Small intestine (tissue), 7 donors: ENCODE measurements around the gene SURF2. TPM values are rescaled to one million over a fixed set of nuclear protein-coding genes. Genes with fewer than 3 reads are reported as not detected.
"Not testable (repeated sequence)": the region's sequence is repeated elsewhere in the genome, so short reads cannot be mapped to it uniquely, and the experiment has no call there.

Experiments used
- DNase-seq, 2 donors: peaks; one replicate each; pipeline versions ENCODE4 v3.0.0 to v3.0.0-alpha.2; 2013
- FAIRE-seq: peaks from 2 replicates; lab custom pipeline; 2012; peaks lifted over from hg19 to GRCh38; lab: Jason Lieb, UNC
- H3K27ac ChIP-seq, 3 donors: one replicate each; pipeline ENCODE4 v1.5.1; 2013; ENCODE audit warnings: low read length in 2 of 3, mild to moderate bottlenecking in 2 of 3, control low read depth in 1 of 3, inconsistent platforms in 1 of 3, low read depth in 1 of 3, moderate library complexity in 1 of 3
- H3K27me3 ChIP-seq, 3 donors: one replicate each; pipeline ENCODE4 v1.6.1; 2013; ENCODE audit warnings: low read length in 3 of 3, inconsistent platforms in 1 of 3; ENCODE audit not compliant: control insufficient read depth in 3 of 3, insufficient read depth in 3 of 3
- H3K36me3 ChIP-seq, 3 donors: one replicate each; pipeline ENCODE4 v1.6.1; 2013; ENCODE audit warnings: low read length in 3 of 3, inconsistent platforms in 1 of 3, low read depth in 1 of 3, mild to moderate bottlenecking in 1 of 3, moderate library complexity in 1 of 3; ENCODE audit not compliant: control insufficient read depth in 3 of 3, insufficient read depth in 2 of 3
- H3K4me1 ChIP-seq, 3 donors: one replicate each; pipeline ENCODE4 v1.6.1; 2013; ENCODE audit warnings: low read length in 2 of 3, inconsistent platforms in 1 of 3, low read depth in 1 of 3, mild to moderate bottlenecking in 1 of 3, moderate library complexity in 1 of 3; ENCODE audit not compliant: control insufficient read depth in 3 of 3, insufficient read depth in 2 of 3
- H3K4me3 ChIP-seq, 3 donors: one replicate each; pipeline ENCODE4 v1.5.1; 2013; ENCODE audit warnings: low read length in 3 of 3, control low read depth in 1 of 3, inconsistent platforms in 1 of 3, low read depth in 1 of 3, mild to moderate bottlenecking in 1 of 3, moderate library complexity in 1 of 3
- H3K9me3 ChIP-seq, 2 donors: one replicate each; pipeline ENCODE4 v1.6.1; 2013; ENCODE audit warnings: low read depth in 1 of 2, low read length in 1 of 2; ENCODE audit not compliant: control insufficient read depth in 2 of 2, insufficient read depth in 1 of 2
- WGBS, 3 donors: extraction: QIAGEN DNeasy Blood & Tissue Kit; methylation state at CpG; one replicate each; pipeline ENCODE4 v1.1.7; 2013; 5-methylcytosine and 5-hydroxymethylcytosine counted together
- polyA plus RNA-seq, 4 donors: library from polyadenylated mRNA; stranded (reverse) in 3 of 4; unstranded in 1 of 4; fragments of 200-250 nt in 3 of 4; fragments of 120-200 nt in 1 of 4; gene quantifications; one replicate each; pipeline versions ENCODE4 v1.2.1 to v1.2.3, GENCODE V29; 2013
- donor health status: healthy with polysubstance abuse.
- donor health status: control.
- donor health status: control.
- donor health status: Bipolar disorder and iron deficiency.
- donor health status: healthy.

The SURF2 gene
- polyA plus RNA-seq, 4 donors: 15.3 to 66.0 (median 42.6) TPM

DNA sequence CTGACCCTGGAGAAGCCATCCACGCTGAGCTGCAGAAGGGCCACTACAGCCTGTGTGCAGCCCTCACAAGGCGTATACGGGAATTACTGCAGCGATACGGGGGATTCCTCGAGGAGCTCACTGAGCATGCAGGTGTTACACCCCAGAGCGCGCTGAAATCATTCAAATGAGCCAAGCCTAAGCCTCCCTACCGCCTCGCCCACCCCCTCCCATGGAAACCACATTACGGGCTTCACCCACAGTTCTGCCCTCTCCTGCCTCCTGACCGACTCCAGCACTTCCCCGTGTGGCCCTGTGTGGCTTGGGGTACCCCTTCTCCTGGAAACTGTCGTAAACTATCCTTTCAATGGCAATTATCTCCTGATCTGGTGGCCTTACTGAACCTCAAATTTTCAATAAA, 33.6 kb upstream of the SURF2 start:
- 80 to 87% (median 83%) methylated on average over 13 to 14 of the region's 14 CpGs for WGBS, 3 donors
- no peaks in the 10 kb centered on the region for H3K4me1 ChIP-seq
- H3K27me3 ChIP-seq: no peaks in the 10 kb centered on the region
- peaks cover 0 to 11% of the 10 kb centered on the region in 2 donors for H3K9me3 ChIP-seq
- H3K27ac ChIP-seq: no peak overlapping the region
- no peak overlapping the region for H3K4me3 ChIP-seq
- FAIRE-seq (no peak), DNase-seq (no peak)
- H3K36me3 ChIP-seq: no peaks in the 10 kb centered on the region

DNA sequence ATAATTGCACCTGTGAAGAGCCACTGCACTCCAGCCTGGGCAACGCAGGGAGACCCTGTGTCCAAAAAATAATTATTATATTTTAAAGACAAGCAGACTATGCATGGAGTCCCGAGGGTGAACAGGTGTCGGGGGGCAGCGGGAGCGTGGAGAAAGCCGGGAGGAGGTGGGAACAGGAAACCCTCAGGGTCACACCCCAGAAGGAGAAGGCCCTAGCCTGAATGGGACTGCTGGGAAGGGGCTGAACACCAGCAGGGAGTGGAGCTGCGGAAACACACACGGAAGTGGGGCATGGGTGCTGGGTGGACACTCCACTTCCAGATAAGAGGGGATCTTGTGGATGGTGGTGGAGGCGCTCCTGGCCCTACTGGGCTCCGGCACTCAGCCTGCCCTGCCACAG, 33.1 kb upstream of the SURF2 start:
- Histone ChIP-seq H3K4me1 (no peaks in the 10 kb centered on the region), H3K27me3 (no peaks in the 10 kb centered on the region), H3K4me3 (no peak overlapping the region), H3K9me3 (peaks cover 0 to 16% of the 10 kb centered on the region in 2 donors), H3K36me3 (peaks cover 0 to 2% (median 0%) of the 10 kb centered on the region in 3 donors), H3K27ac (no peak overlapping the region)
- 89 to 91% (median 91%) methylated on average over 10 of the region's 10 CpGs for WGBS, 3 donors
- DNase-seq: no peak
- no peak for FAIRE-seq

DNA sequence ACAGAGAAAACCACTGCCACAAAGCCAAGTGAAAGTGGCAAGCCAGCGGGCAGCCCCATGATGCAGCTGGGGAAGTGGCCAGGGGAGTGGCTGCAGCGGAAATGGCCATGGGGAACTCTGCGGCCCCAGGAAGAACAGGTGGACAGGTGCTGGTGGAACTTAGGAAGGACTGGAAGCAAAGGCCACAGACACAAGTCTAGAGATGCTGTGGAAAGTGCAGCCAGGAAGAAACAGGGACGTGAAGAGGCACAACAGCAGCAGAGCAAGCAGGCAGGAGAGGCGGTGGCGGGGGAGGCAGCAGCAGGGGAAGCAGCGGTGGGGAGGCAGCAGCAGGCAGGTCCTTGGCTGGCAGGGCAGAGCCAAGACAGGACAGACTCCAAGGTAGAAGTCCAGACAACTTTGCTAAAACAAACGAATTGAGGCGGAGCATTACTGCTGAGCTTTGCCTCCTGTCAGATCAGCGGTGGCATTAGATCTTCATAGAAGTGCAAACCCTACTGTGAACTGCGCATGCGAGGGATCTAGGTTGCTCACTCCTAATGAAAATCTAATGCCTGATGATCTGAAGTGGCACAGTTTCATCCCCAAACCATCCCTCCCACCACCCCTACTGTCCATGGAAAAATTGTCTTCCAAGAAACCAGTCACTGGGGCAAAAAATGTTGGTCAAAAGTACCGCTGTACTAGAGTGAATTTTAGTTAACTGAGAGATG, 32.2 kb upstream of the SURF2 start:
- H3K4me3 ChIP-seq: no peak overlapping the region
- H3K4me1 ChIP-seq: no peaks in the 10 kb centered on the region
- DNase-seq: no peak
- no peak overlapping the region for H3K27ac ChIP-seq
- H3K36me3 ChIP-seq: peaks cover 0 to 3% (median 0%) of the 10 kb centered on the region in 3 donors
- peaks cover 0 to 24% of the 10 kb centered on the region in 2 donors for H3K9me3 ChIP-seq
- FAIRE-seq: no peak
- 82 to 85% (median 83%) methylated on average over 13 of the region's 13 CpGs for WGBS, 3 donors
- H3K27me3 ChIP-seq: no peaks in the 10 kb centered on the region

DNA sequence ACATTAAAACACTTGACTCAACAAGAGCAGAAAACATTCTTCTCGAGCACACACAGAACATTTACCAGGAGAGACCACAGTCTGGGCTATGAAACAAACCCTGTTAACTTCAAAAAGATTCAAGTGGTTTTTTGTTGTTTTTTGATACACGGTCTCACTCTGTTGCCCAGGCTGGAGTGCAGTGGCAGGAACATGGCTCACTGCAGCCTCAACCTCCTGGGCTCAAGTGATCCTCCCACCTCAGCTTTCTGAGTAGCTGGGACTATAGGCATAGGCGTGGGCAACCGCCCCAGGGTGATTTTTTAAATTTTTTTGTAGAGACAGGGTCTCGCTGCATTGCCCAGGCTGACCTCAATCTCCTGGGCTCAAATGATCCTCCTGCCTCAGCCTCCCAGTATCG, 29.3 kb upstream of the SURF2 start:
- not testable (repeated sequence) for DNase-seq, H3K4me1 ChIP-seq, H3K4me3 ChIP-seq, FAIRE-seq, H3K27ac ChIP-seq, H3K27me3 ChIP-seq
- H3K36me3 ChIP-seq: peaks cover 9 to 20% (median 10%) of the 10 kb centered on the region in 3 donors
- 90 to 93% (median 91%) methylated on average over 6 of the region's 6 CpGs for WGBS, 3 donors
- peaks cover 0 to 26% of the 10 kb centered on the region in 2 donors for H3K9me3 ChIP-seq

DNA sequence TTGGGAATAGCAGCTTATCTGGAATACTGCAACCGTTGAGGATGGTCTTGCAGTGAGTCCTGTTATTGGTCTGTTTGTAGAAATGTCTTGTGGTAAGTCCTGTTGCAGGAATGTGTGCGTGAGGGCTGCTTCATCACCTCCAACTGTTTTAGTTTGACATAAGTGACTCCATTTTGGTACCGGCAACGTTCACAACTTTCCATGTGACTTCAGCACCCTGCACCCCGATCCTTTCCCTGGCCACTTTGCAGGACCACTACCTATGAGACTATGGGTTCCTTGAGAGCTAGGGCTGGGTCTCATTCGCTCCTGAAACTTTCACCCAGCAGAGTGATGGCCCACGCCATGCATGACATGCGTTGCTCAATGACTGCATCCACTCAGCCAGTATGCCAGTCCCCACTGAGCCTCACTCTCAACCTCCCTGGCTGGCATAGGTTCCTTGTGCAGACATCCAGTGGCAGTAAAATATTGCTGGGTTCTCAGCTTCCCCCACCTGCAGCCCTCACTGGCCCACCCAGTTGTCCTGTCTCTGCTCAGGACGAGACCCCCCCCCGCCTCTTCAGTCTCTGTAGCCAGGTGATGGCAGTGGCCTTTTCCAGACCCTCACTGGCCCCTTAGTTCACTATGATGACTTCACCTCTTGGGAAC, 28.4 kb upstream of the SURF2 start:
- Histone ChIP-seq H3K27ac (no peak overlapping the region), H3K4me1 (peaks cover 0 to under 1% (median 0%) of the 10 kb centered on the region in 3 donors), H3K4me3 (no peak overlapping the region), H3K9me3 (peaks cover 0 to 26% of the 10 kb centered on the region in 2 donors), H3K27me3 (no peaks in the 10 kb centered on the region), H3K36me3 (peaks cover 15 to 29% (median 19%) of the 10 kb centered on the region in 3 donors)
- no peak for FAIRE-seq
- WGBS, 3 donors: 91 to 98% (median 97%) methylated on average over 10 of the region's 10 CpGs
- DNase-seq: no peak

DNA sequence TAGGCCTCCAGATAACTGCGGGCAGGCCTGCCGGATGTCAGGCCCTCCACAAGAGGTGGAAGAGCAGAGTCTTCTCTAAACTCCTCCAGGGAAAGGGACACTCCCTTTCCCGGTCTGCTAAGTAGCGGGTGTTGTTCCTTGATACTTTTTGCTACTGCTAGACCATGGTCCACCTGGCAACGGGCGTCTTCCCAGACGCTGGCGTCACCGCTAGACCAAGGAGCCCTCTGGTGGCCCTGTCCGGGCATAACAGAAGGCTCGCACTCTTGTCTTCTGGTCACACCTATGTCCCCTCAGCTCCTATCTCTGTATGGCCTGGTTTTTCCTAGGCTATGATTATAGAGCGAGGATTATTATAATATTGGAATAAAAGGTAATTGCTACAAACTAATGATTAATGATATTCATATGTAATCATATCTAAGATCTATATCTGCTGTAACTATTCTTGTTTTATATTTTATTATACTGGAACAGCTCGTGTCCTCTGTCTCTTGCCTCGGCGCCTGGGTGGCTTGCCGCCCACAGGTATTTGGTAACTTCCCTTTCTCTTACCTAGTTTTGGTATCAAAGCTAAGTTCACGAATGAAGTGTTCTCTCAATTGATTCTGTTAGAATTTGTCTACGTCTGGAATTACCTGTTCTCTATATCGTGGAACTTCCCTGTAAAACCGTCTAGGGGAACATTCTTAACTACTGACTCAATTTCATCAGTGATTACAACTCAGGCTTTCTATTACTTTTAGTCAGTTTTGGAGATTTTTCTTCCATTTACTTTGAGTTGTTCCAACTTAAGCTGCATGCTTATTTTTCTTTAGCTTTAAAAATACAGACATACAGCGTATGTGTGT, 26.8 kb upstream of the SURF2 start:
- Histone ChIP-seq H3K9me3 (peaks cover 0 to 19% of the 10 kb centered on the region in 2 donors), H3K36me3 (peaks cover 19 to 45% (median 23%) of the 10 kb centered on the region in 3 donors), H3K4me1 (peaks cover 0 to 15% (median 6%) of the 10 kb centered on the region in 3 donors)
- not testable (repeated sequence) for H3K27ac ChIP-seq, H3K27me3 ChIP-seq, H3K4me3 ChIP-seq, FAIRE-seq
- WGBS, 3 donors: 45 to 57% (median 57%) methylated on average over 20 to 21 of the region's 21 CpGs
- peak; percentile 36 to 67 for DNase-seq

DNA sequence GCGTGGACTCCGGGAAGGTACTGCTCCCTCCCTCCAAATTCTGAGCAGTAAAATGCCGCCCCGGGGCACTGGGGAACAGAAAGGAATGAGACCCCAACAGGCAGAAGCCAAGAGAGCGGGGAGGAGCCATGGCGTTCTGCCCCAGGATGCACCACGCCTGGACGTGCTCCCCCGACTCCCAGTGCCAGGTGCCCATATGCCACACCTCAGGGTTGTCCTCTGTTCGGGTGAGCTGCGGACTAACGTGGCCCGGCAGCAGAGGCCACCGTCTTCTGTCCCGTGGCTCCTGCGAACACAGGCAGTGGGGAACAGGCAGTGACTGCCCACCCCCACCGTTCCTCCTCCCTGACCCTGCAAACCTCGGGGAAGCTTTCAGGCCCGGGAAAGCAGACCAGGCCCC, 25.1 kb upstream of the SURF2 start:
- Histone ChIP-seq H3K36me3 (peaks cover 19 to 48% (median 23%) of the 10 kb centered on the region in 3 donors), H3K9me3 (peaks cover 0 to 14% of the 10 kb centered on the region in 2 donors), H3K27ac (no peak overlapping the region), H3K27me3 (no peaks in the 10 kb centered on the region), H3K4me1 (peaks cover 3 to 20% (median 6%) of the 10 kb centered on the region in 3 donors), H3K4me3 (no peak overlapping the region)
- DNase-seq (no peak), FAIRE-seq (no peak)
- 57 to 77% (median 66%) methylated on average over 19 of the region's 19 CpGs for WGBS, 3 donors
